PC-9 (cell line): ENCODE results near the gene SLC12A2. TPM values are rescaled to one million over a fixed set of nuclear protein-coding genes. Genes with fewer than 3 reads are reported as not detected.
A peak's percentile ranks its signal among the peaks of the same experiment; 100 is the strongest.

Experiments
- BruUV-seq: library from RNA; stranded (reverse); fragments of 400-500 nt; replicated peaks from 2 replicates; lab custom pipeline; 2021; lab: Mats Ljungman, UMichigan
- CTCF ChIA-PET: fragments of 300-600 bp; sonication (Branson Sonifier 250); formaldehyde crosslinking; loops from one replicate; lab custom pipeline; 2022; ENCODE audit warnings: antibody characterized with exemption; lab: Charles Lee
- POLR2A ChIA-PET: fragments of 300-600 bp; sonication (Branson Sonifier 250); formaldehyde crosslinking; loops from one replicate; lab custom pipeline; 2022; ENCODE audit warnings: antibody characterized with exemption; ENCODE audit not compliant: unreplicated experiment; lab: Charles Lee
- DNase-seq, 2 experiments: peaks; one replicate each; pipeline versions ENCODE4 v3.0.0 to v3.0.0-alpha.2; 2015 to 2022; ENCODE audit warnings: mixed read lengths in 1 of 2
- H2AFZ ChIP-seq: fragments of 200-600 bp; sonication (generic); 2 replicates; pipeline ENCODE4 v1.8.1; 2017; ENCODE audit warnings: antibody characterized with exemption
- H3F3A ChIP-seq: fragments of 200-600 bp; sonication (generic); 2 replicates; pipeline ENCODE4 v1.8.1; 2017; ENCODE audit warnings: antibody characterized with exemption, mild to moderate bottlenecking, low read depth; ENCODE audit not compliant: insufficient read depth
- H3K27ac ChIP-seq: fragments of 200-600 bp; sonication (generic); 2 replicates; pipeline ENCODE4 v1.6.1; 2016; ENCODE audit warnings: mixed run types
- H3K27me3 ChIP-seq: fragments of 200-600 bp; sonication (generic); 2 replicates; pipeline ENCODE4 v1.6.1; 2016; ENCODE audit warnings: low read depth, mixed run types; ENCODE audit not compliant: insufficient read depth
- H3K36me3 ChIP-seq: fragments of 200-600 bp; sonication (generic); 2 replicates; pipeline ENCODE4 v1.6.1; 2016; ENCODE audit warnings: low read depth, mixed run types
- H3K4me1 ChIP-seq: fragments of 200-600 bp; sonication (generic); replicated peaks from 2 replicates; pipeline ENCODE4 v1.6.1; 2016; ENCODE audit warnings: mixed run types; ENCODE audit not compliant: insufficient read depth
- H3K4me2 ChIP-seq: fragments of 200-600 bp; sonication (generic); 2 replicates; pipeline ENCODE4 v1.6.1; 2017; ENCODE audit warnings: mixed run types
- H3K4me3 ChIP-seq: fragments of 200-600 bp; sonication (generic); 2 replicates; pipeline ENCODE4 v1.6.1; 2016; ENCODE audit warnings: mixed run types
- H3K79me2 ChIP-seq: fragments of 200-600 bp; sonication (generic); 2 replicates; pipeline ENCODE4 v1.6.1; 2017; ENCODE audit warnings: low read depth, mixed run types
- H3K9me2 ChIP-seq: fragments of 200-600 bp; sonication (generic); 2 replicates; pipeline ENCODE4 v1.8.1; 2017; ENCODE audit warnings: mild to moderate bottlenecking; ENCODE audit not compliant: insufficient read depth
- H3K9me3 ChIP-seq: fragments of 200-600 bp; sonication (generic); 2 replicates; pipeline ENCODE4 v1.8.1; 2016; ENCODE audit warnings: low read depth; ENCODE audit not compliant: insufficient read depth
- H4K20me1 ChIP-seq: fragments of 200-600 bp; sonication (generic); 2 replicates; pipeline ENCODE4 v1.8.1; 2017; ENCODE audit not compliant: insufficient read depth
- EZH2 ChIP-seq: fragments of 200-600 bp; sonication (generic); IDR thresholded peaks from 2 replicates; pipeline ENCODE4 v1.8.0; 2017; ENCODE audit warnings: antibody characterized with exemption, low read depth
- intact Hi-C: fragments of 100-400 bp; cut with micrococcal nuclease; formaldehyde crosslinking; loops from one replicate; pipeline ENCODE4 v1.10.0; 2022; ENCODE audit not compliant: unreplicated experiment
- total RNA-seq: library from RNA; stranded (reverse); gene quantifications from 2 replicates; pipeline ENCODE4 v1.2.3, GENCODE V29; 2021
- TF ChIP-seq, protein P1 (sequence below): fragments of 200-600 bp; sonication (generic); conservative IDR thresholded peaks from 2 replicates; pipeline ENCODE4 v1.6.1; 2017; ENCODE audit warnings: mixed run types, antibody characterized with exemption, mild to moderate bottlenecking, moderate library complexity

SLC12A2 gene
- total RNA-seq, 1 experiment from 2014 or later: 24.4 TPM

DNA sequence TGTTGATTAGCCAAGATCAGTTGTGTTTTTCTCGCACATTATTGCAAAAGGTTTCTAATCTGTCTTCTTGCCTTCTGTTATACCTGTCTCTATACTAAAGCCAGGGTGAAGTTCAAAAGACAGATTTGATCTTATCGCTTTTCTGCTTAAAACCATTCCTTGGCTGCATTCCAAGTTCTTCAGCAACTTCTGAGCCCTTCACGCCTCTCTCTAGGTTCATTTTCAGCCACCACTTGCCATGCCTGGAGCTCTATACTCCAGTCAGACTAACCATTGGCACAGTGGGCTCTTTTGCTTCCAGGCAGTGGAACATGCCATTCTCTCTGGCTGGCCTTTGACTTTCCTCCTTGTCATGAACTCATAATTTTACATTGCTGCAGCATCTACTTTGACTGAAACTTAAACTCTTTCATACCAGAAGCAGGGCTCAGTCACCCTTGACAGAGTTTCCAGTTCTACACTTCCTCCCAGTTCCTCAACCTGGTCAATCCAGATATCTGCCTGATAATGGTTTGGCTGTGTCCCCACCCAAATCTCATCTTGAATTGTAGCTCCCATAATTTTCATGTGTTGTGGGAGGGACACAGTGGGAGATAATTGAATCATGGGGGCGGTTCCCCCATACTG, 114.4 kb downstream of the SLC12A2 start:
- H4K20me1 ChIP-seq: no peaks in the 10 kb centered on the region
- H3K27ac ChIP-seq: peak overlapping the region; percentile 99
- ChIA-PET CTCF (interaction anchor here (0.6 kb wide), 1 partner anchor 116 kb away, joined by 3 read pairs; no protein-coding TSS in a partner anchor), POLR2A (interaction anchor here (0.6 kb wide), 1 partner anchor 645 kb away, joined by 4 read pairs; no protein-coding TSS in a partner anchor)
- H3K9me2 ChIP-seq: no peaks in the 10 kb centered on the region
- peak overlapping the region; percentile 81 for H3K4me2 ChIP-seq
- peak; percentile 46 to 75 for DNase-seq
- H2AFZ ChIP-seq: no peak overlapping the region
- H3K27me3 ChIP-seq: no peaks in the 10 kb centered on the region
- H3K4me1 ChIP-seq: peaks cover 60% of the 10 kb centered on the region
- no peaks in the 10 kb centered on the region for H3K79me2 ChIP-seq
- no peaks in the 10 kb centered on the region for H3K36me3 ChIP-seq
- intact Hi-C loops: loop anchor here (2.0 kb wide), 1 partner anchor 161 kb away; no protein-coding TSS in a partner anchor
- peaks cover 47% of the 10 kb centered on the region for H3F3A ChIP-seq
- no TSS peak for BruUV-seq
- TF ChIP-seq, protein P1, sequence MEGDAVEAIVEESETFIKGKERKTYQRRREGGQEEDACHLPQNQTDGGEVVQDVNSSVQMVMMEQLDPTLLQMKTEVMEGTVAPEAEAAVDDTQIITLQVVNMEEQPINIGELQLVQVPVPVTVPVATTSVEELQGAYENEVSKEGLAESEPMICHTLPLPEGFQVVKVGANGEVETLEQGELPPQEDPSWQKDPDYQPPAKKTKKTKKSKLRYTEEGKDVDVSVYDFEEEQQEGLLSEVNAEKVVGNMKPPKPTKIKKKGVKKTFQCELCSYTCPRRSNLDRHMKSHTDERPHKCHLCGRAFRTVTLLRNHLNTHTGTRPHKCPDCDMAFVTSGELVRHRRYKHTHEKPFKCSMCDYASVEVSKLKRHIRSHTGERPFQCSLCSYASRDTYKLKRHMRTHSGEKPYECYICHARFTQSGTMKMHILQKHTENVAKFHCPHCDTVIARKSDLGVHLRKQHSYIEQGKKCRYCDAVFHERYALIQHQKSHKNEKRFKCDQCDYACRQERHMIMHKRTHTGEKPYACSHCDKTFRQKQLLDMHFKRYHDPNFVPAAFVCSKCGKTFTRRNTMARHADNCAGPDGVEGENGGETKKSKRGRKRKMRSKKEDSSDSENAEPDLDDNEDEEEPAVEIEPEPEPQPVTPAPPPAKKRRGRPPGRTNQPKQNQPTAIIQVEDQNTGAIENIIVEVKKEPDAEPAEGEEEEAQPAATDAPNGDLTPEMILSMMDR: no peak
- no peak for TF ChIP-seq EZH2
- no peak overlapping the region for H3K4me3 ChIP-seq
- H3K9me3 ChIP-seq: peaks cover 8% of the 10 kb centered on the region; the same call in 1 of the 2 replicates

DNA sequence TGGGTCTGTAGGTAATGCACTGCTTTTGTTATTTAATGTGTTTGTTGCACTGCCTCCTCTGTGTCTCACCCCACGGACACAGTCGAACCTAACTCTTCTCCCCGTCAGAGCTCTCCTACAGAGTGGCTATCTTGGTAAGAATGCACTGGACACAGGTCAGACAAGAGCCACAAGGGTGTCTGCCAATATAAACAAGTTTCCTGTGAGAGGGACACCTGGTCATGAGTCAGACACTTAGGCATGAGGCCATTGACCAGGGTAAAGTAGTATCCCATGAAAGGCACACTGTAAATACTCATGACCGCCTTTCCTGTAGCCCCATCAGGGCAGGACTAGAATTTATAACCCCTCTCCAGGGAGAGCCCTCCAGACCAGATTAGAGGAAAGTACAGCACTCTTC, 115.5 kb downstream of the SLC12A2 start:
- Histone ChIP-seq H3K4me3 (peak overlapping the region; percentile 40; the same call in 1 of the 2 replicates), H3K79me2 (no peaks in the 10 kb centered on the region), H3K4me1 (peaks cover 51% of the 10 kb centered on the region), H3K9me3 (peaks cover 8% of the 10 kb centered on the region; the same call in 1 of the 2 replicates), H4K20me1 (no peaks in the 10 kb centered on the region), H3F3A (peaks cover 42% of the 10 kb centered on the region), H3K27ac (peak overlapping the region; percentile 99), H3K4me2 (peak overlapping the region; percentile 81), H3K36me3 (no peaks in the 10 kb centered on the region), H3K9me2 (no peaks in the 10 kb centered on the region), H3K27me3 (no peaks in the 10 kb centered on the region), H2AFZ (no peak overlapping the region)
- BruUV-seq: no TSS peak
- no peak for TF ChIP-seq EZH2
- TF ChIP-seq, protein P1: no peak
- CTCF ChIA-PET: no interaction called here
- peak; percentile 63 to 98 for DNase-seq
- intact Hi-C loops: loop anchor here (2.0 kb wide), 1 partner anchor 162 kb away; no protein-coding TSS in a partner anchor
- POLR2A ChIA-PET: interaction anchor here (0.6 kb wide), 2 partner anchors 153 to 257 kb away, joined by 3 to 4 read pairs; no protein-coding TSS in a partner anchor

DNA sequence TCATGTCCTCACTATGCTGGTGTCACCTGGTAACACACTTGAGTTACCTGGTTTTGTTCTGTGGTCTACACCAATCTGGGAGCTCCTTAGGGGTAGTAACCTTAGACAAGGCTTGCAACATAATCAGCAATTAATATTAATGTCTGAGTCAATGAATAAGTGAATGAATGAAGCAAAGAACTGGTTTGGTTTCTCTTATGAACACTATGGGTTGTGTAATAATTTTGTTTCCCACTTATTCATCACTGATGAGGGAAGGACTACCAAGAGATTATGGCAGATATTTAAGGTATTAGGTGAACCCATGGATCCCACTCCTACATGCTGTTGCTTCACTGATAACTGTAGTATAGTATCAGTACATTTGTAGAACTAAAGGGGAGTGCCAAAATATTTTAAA, 116.0 kb downstream of the SLC12A2 start:
- ChIA-PET CTCF (no interaction called here), POLR2A (interaction anchor here (0.6 kb wide), 2 partner anchors 153 to 257 kb away, joined by 3 to 4 read pairs; no protein-coding TSS in a partner anchor)
- no peaks in the 10 kb centered on the region for H3K36me3 ChIP-seq
- no peaks in the 10 kb centered on the region for H3K27me3 ChIP-seq
- TF ChIP-seq EZH2: no peak
- TF ChIP-seq, protein P1: no peak
- H3K4me1 ChIP-seq: peaks cover 50% of the 10 kb centered on the region
- peak overlapping the region; percentile 99 for H3K27ac ChIP-seq
- peak overlapping the region; percentile 81 for H3K4me2 ChIP-seq
- peaks cover 8% of the 10 kb centered on the region; the same call in 1 of the 2 replicates for H3K9me3 ChIP-seq
- no peaks in the 10 kb centered on the region for H3K79me2 ChIP-seq
- DNase-seq: peak in 1 of 2 experiments; percentile 94
- intact Hi-C loops: loop anchor here (2.0 kb wide), 1 partner anchor 163 kb away; no protein-coding TSS in a partner anchor
- no peaks in the 10 kb centered on the region for H4K20me1 ChIP-seq
- H2AFZ ChIP-seq: no peak overlapping the region
- H3F3A ChIP-seq: peaks cover 42% of the 10 kb centered on the region
- peak overlapping the region; percentile 40; the same call in 1 of the 2 replicates for H3K4me3 ChIP-seq
- TSS peak; percentile 34 for BruUV-seq
- no peaks in the 10 kb centered on the region for H3K9me2 ChIP-seq
